Endothelial cell (in vitro differentiated cells): Measurements from ENCODE around the gene ISG20. TPM values are rescaled to one million over a fixed set of nuclear protein-coding genes. Genes with fewer than 3 reads are reported as not detected.

Experiments used
- DNase-seq: peaks from one replicate; pipeline ENCODE4 v3.0.0; 2021; ENCODE audit warnings: low spot score
- H3K27ac Mint-ChIP-seq: one replicate; pipeline ENCODE4 v1.8.0; 2021; ENCODE audit warnings: mixed read lengths, inconsistent platforms; ENCODE audit not compliant: unreplicated experiment
- H3K27me3 Mint-ChIP-seq: one replicate; pipeline ENCODE4 v1.8.0; 2021; ENCODE audit warnings: mild to moderate bottlenecking, moderate library complexity, mixed read lengths, inconsistent platforms; ENCODE audit not compliant: unreplicated experiment
- H3K36me3 Mint-ChIP-seq: one replicate; pipeline ENCODE4 v1.8.0; 2021; ENCODE audit warnings: mild to moderate bottlenecking, low read depth, mixed read lengths, inconsistent platforms; ENCODE audit not compliant: unreplicated experiment
- H3K4me1 Mint-ChIP-seq: one replicate; pipeline ENCODE4 v1.8.0; 2021; ENCODE audit warnings: mild to moderate bottlenecking, mixed read lengths, inconsistent platforms; ENCODE audit not compliant: unreplicated experiment
- H3K4me3 Mint-ChIP-seq: one replicate; pipeline ENCODE4 v1.8.0; 2021; ENCODE audit warnings: mild to moderate bottlenecking, mixed read lengths, inconsistent platforms; ENCODE audit not compliant: unreplicated experiment
- H3K9me3 Mint-ChIP-seq: one replicate; pipeline ENCODE4 v1.8.0; 2021; ENCODE audit warnings: mixed read lengths, inconsistent platforms; ENCODE audit not compliant: unreplicated experiment
- long read RNA-seq: library from polyadenylated mRNA; unstranded; transcript quantifications from one replicate; pipeline ENCODE4 v2.0.0, GENCODE V29; 2020; ENCODE audit not compliant: unreplicated experiment
- total RNA-seq: library from RNA; stranded (reverse); fragmentation: NEBNext Ultra II Directional; extraction: Animal tissue kit (Norgen Biotek cat#: 25700); gene quantifications from one replicate; pipeline ENCODE4 v1.2.1, GENCODE V29; 2021; ENCODE audit not compliant: unreplicated experiment
- TF ChIP-seq, protein P1 (sequence below): fragments of 200-600 bp; sonication (generic); IDR thresholded peaks from one replicate; pipeline ENCODE4 v1.5.0; 2021; ENCODE audit warnings: antibody characterized with exemption; ENCODE audit not compliant: unreplicated experiment

Gene ISG20
- 6.6 TPM for total RNA-seq
- long read RNA-seq, partial matches to known transcripts = 0 of 1 reads
- long read RNA-seq, other reads (novel, unspliced or antisense) = 0 of 1 reads

DNA sequence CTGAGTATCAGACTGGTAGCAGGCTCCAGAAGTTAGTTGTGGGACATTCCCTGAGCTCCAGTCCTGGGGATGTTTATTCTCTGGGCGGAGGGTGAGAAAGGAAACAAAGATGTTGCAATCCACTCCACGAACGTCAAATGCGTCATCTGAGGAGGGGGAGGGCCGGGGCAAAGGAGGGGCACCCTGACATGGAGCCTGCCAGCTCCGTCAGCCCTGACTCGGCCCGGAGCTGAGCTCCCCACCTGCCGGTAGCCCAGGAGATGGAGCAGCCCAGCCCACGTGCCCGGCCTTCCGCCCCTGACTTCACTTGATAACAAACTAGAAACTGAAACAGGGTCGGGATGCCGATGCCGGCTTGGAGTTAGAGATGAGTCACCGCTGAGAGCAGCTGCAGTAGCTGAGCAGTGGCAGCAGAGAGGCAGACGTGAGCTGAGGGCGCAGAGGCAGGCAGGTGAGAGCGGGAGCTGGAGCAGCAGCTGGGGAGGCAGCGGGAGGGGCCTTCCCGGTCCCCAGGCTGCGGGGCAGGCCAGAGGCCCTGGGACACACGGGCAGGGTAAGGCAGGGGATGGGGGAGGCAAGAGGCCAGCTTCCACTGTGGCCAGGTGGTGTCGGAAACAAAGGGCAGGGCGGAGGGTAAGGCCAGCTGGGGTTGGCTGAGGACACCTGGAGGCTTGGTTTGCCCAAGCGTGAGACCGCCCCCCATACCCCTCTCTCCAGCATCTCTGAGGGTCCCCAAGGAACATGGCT lies at the start of gene ISG20:
Gene ISG20 (plus strand): TSS at position 391 of the 747 bp plus-strand sequence. CDS start 351 bp downstream, at position 742.
- H3K27ac Mint-ChIP-seq = peak within 1 kb of the TSS; percentile 78
- H3K4me1 Mint-ChIP-seq = peaks cover 23% of the 10 kb centered on the region

GRCh38 chr15:88590759-88591158 lies 48.1 kb upstream of the ISG20 start:
- DNase-seq = no peak
- Mint-ChIP-seq H3K27me3 (no peaks in the 10 kb centered on the region), H3K36me3 (no peaks in the 10 kb centered on the region), H3K9me3 (no peaks in the 10 kb centered on the region), H3K4me1 (no peaks in the 10 kb centered on the region), H3K4me3 (no peak overlapping the region), H3K27ac (no peak overlapping the region)
- TF ChIP-seq, protein P1, sequence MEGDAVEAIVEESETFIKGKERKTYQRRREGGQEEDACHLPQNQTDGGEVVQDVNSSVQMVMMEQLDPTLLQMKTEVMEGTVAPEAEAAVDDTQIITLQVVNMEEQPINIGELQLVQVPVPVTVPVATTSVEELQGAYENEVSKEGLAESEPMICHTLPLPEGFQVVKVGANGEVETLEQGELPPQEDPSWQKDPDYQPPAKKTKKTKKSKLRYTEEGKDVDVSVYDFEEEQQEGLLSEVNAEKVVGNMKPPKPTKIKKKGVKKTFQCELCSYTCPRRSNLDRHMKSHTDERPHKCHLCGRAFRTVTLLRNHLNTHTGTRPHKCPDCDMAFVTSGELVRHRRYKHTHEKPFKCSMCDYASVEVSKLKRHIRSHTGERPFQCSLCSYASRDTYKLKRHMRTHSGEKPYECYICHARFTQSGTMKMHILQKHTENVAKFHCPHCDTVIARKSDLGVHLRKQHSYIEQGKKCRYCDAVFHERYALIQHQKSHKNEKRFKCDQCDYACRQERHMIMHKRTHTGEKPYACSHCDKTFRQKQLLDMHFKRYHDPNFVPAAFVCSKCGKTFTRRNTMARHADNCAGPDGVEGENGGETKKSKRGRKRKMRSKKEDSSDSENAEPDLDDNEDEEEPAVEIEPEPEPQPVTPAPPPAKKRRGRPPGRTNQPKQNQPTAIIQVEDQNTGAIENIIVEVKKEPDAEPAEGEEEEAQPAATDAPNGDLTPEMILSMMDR = no peak

More for the DNA sequence above, at the start of gene ISG20:
- TF ChIP-seq, protein P1 = no peak
- H3K9me3 Mint-ChIP-seq = no peaks in the 10 kb centered on the region
- peak within 1 kb of the TSS; percentile 14 for H3K4me3 Mint-ChIP-seq
- H3K36me3 Mint-ChIP-seq = no peaks in the 10 kb centered on the region
- peaks cover 9% of the 10 kb centered on the region for H3K27me3 Mint-ChIP-seq
- peak; percentile 79 for DNase-seq

DNA sequence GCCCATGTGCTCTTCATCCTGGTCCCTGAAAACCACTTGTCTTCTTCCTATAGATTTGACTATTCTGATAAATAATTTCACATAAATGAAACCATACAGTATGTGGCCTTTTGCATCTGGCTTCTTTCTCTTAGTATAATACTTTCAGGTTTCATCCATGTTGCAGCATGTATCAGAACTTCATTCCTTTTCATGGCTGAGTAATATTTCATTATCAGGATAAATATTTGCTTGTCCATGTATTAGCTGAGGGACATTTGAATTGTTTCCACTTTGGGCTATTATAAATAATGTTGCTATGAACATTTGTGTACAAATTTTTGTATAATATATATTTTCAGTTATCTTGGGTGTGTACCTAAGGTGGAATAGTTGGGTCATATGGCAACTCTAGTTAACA lies 47.4 kb upstream of the ISG20 start:
- Mint-ChIP-seq H3K36me3 (no peaks in the 10 kb centered on the region), H3K27me3 (no peaks in the 10 kb centered on the region), H3K9me3 (no peaks in the 10 kb centered on the region), H3K4me1 (no peaks in the 10 kb centered on the region), H3K27ac (no peak overlapping the region), H3K4me3 (no peak overlapping the region)
- TF ChIP-seq, protein P1 = no peak
- DNase-seq = no peak

DNA sequence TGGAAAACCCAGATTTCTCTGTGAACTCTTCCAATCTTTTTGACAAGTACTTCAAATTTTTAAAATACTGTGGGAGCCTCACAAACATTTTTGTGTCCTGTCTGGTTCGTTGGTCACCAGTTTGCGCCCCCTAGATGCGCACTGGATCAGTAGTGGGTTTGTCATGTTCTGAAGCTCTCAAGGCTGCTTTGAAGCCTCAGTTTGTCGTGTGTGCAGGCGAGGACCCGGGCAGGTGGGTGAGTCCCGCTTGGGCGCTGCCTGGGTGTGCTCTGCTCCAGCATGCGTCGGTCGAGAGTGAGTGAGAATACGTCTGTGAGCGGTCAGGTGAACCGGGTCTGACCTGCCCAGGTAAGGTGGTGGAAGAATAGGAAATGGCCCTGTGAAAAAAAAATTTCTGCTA lies 34.9 kb upstream of the ISG20 start:
- Mint-ChIP-seq H3K9me3 (no peaks in the 10 kb centered on the region), H3K27me3 (peaks cover 16% of the 10 kb centered on the region), H3K36me3 (peaks cover 4% of the 10 kb centered on the region), H3K4me3 (peak overlapping the region; percentile 79), H3K4me1 (peaks cover 21% of the 10 kb centered on the region), H3K27ac (no peak overlapping the region)
- TF ChIP-seq, protein P1 = no peak
- no peak for DNase-seq
